Neural cell (in vitro differentiated cells): ENCODE data around the gene RNGTT. TPM values are rescaled to one million over a fixed set of nuclear protein-coding genes. Genes with fewer than 3 reads are reported as not detected.

Source experiments
- H2AFZ ChIP-seq: fragments of 200-600, 300-800 bp; sonication (generic), shearing (Covaris generic); 2 replicates; pipeline ENCODE4 v1.6.0; 2014; ENCODE audit warnings: low read depth, mild to moderate bottlenecking, antibody characterized with exemption, low read length, moderate library complexity
- H3F3A ChIP-seq: fragments of 200-600 bp; shearing (Covaris generic); 2 replicates; pipeline ENCODE4 v1.6.1; 2016; ENCODE audit warnings: mild to moderate bottlenecking, moderate library complexity, mixed read lengths, antibody characterized with exemption, low read length; ENCODE audit not compliant: insufficient read depth, poor library complexity, severe bottlenecking
- H3K27ac ChIP-seq: fragments of 200-600, 300-800 bp; sonication (generic), shearing (Covaris generic); 2 replicates; pipeline ENCODE4 v1.5.1; 2014; ENCODE audit warnings: mild to moderate bottlenecking, low read length, moderate library complexity
- H3K27me3 ChIP-seq: fragments of 300-800, 200-600 bp; sonication (generic), shearing (Covaris generic); 2 replicates; pipeline ENCODE4 v1.6.0; 2014; ENCODE audit warnings: mild to moderate bottlenecking, low read depth, low read length, moderate library complexity; ENCODE audit not compliant: insufficient read depth
- H3K36me3 ChIP-seq: fragments of 300-800, 200-600 bp; sonication (generic), shearing (Covaris generic); 2 replicates; pipeline ENCODE4 v1.5.1; 2014; ENCODE audit warnings: mild to moderate bottlenecking, antibody characterized with exemption, low read length, moderate library complexity; ENCODE audit not compliant: insufficient read depth
- H3K4me2 ChIP-seq: fragments of 300-800, 200-600 bp; sonication (generic), shearing (Covaris generic); 2 replicates; pipeline ENCODE4 v1.6.0; 2014; ENCODE audit warnings: mild to moderate bottlenecking, low read length
- H3K4me3 ChIP-seq: fragments of 300-800, 200-600 bp; sonication (generic), shearing (Covaris generic); 2 replicates; pipeline ENCODE4 v1.5.1; 2014; ENCODE audit warnings: mild to moderate bottlenecking, low read length, moderate library complexity
- H3K79me2 ChIP-seq: fragments of 200-600 bp; shearing (Covaris generic); replicated peaks from 2 replicates; pipeline ENCODE4 v1.6.0; 2014; ENCODE audit warnings: mild to moderate bottlenecking, low read length, moderate library complexity; ENCODE audit not compliant: insufficient read depth
- H3K9ac ChIP-seq: fragments of 300-800, 200-600 bp; sonication (generic), shearing (Covaris generic); 2 replicates; pipeline ENCODE4 v1.6.1; 2016; ENCODE audit warnings: mild to moderate bottlenecking, low read length, mixed read lengths
- H3K9me2 ChIP-seq: fragments of 200-600 bp; shearing (Covaris generic); 2 replicates; pipeline ENCODE4 v1.6.1; 2016; ENCODE audit warnings: mild to moderate bottlenecking, low read length, mixed read lengths; ENCODE audit not compliant: insufficient read depth
- H3K9me3 ChIP-seq: fragments of 200-600, 300-800 bp; sonication (generic), shearing (Covaris generic); 2 replicates; pipeline ENCODE4 v1.6.1; 2016; ENCODE audit warnings: mild to moderate bottlenecking, mixed run types, low read length, moderate library complexity, mixed read lengths
- H4K20me1 ChIP-seq: fragments of 200-600 bp; shearing (Covaris generic); 2 replicates; pipeline ENCODE4 v1.6.1; 2016; ENCODE audit warnings: mild to moderate bottlenecking, mixed run types; ENCODE audit not compliant: insufficient read depth
- CTCF ChIP-seq: fragments of 450-650 bp; IDR thresholded peaks from 2 replicates; pipeline ENCODE4 v1.5.1; 2014; ENCODE audit warnings: antibody characterized with exemption, mild to moderate bottlenecking, moderate library complexity; ENCODE audit not compliant: poor library complexity, severe bottlenecking
- EP300 ChIP-seq: fragments of 450-650 bp; conservative IDR thresholded peaks from 2 replicates; pipeline ENCODE4 v1.6.1; 2014; ENCODE audit warnings: antibody characterized with exemption, mild to moderate bottlenecking, moderate library complexity; ENCODE audit not compliant: poor library complexity, severe bottlenecking
- EZH2 ChIP-seq: fragments of 200-600, 300-800 bp; shearing (Covaris generic), sonication (generic); IDR thresholded peaks from 2 replicates; pipeline ENCODE4 v1.6.1; 2014; ENCODE audit warnings: antibody characterized with exemption, low read length, borderline replicate concordance, mild to moderate bottlenecking; ENCODE audit not compliant: insufficient read depth, poor library complexity, severe bottlenecking
- MXI1 ChIP-seq: fragments of 450-650 bp; conservative IDR thresholded peaks from 2 replicates; pipeline ENCODE4 v1.6.1; 2014; ENCODE audit warnings: antibody characterized with exemption, mild to moderate bottlenecking; ENCODE audit not compliant: poor library complexity, severe bottlenecking
- POLR2AphosphoS5 ChIP-seq: IDR thresholded peaks from 2 replicates; pipeline ENCODE4 v1.6.1; 2012
- RAD21 ChIP-seq: fragments of 450-650 bp; conservative IDR thresholded peaks from 2 replicates; pipeline ENCODE4 v1.6.1; 2014; ENCODE audit warnings: antibody characterized with exemption, mild to moderate bottlenecking, moderate library complexity
- REST ChIP-seq: IDR thresholded peaks from 2 replicates; pipeline ENCODE4 v1.6.1; 2012; ENCODE audit warnings: borderline replicate concordance
- SMC3 ChIP-seq: fragments of 450-650 bp; conservative IDR thresholded peaks from 2 replicates; pipeline ENCODE4 v1.6.1; 2014; ENCODE audit warnings: antibody characterized with exemption, mild to moderate bottlenecking, moderate library complexity; ENCODE audit not compliant: poor library complexity
- TAF1 ChIP-seq: IDR thresholded peaks from 2 replicates; pipeline ENCODE4 v1.6.1; 2012; ENCODE audit warnings: low read depth
- polyA plus RNA-seq: library from polyadenylated mRNA; depleted of rRNA; stranded (reverse); fragments of >200 nt; gene quantifications from 2 replicates; pipeline ENCODE4 v1.2.3, GENCODE V29; 2014

RNGTT gene
- polyA plus RNA-seq, 1 donor from 2014 or later, result 28.3 TPM

DNA sequence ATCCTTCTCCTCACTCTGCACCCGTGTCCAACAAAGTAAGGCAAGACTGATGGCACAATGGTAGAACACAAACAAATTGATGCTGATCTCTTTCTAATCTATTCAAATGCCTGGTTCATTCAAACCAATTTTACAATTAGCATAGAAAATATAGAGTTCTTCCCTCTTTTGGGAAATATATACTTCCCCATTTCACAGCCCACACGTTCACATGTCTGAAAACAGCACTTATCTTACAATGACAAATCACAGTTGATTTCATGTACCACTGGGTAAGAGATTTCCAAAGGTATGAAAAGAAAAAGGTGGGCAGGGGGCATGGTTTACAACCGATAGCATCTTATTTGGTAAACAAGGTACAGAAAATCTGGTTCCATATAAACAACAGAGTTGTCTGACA, 137.6 kb downstream of the RNGTT start:
- Histone ChIP-seq H3K4me2 (no peak overlapping the region), H3K27ac (no peak overlapping the region), H3K9ac (no peak overlapping the region), H3F3A (no peaks in the 10 kb centered on the region), H3K27me3 (no peaks in the 10 kb centered on the region), H3K36me3 (no peaks in the 10 kb centered on the region), H4K20me1 (no peaks in the 10 kb centered on the region), H3K4me3 (no peak overlapping the region), H2AFZ (no peak overlapping the region), H3K9me2 (no peaks in the 10 kb centered on the region), H3K9me3 (no peaks in the 10 kb centered on the region), H3K79me2 (no peaks in the 10 kb centered on the region)
- no peak for TF ChIP-seq SMC3
- no peak for TF ChIP-seq EZH2
- no peak for TF ChIP-seq MXI1
- TF ChIP-seq RAD21, result no peak
- no peak for TF ChIP-seq POLR2AphosphoS5
- no peak for TF ChIP-seq TAF1
- no peak for TF ChIP-seq REST
- TF ChIP-seq CTCF, result no peak
- TF ChIP-seq EP300, result no peak

DNA sequence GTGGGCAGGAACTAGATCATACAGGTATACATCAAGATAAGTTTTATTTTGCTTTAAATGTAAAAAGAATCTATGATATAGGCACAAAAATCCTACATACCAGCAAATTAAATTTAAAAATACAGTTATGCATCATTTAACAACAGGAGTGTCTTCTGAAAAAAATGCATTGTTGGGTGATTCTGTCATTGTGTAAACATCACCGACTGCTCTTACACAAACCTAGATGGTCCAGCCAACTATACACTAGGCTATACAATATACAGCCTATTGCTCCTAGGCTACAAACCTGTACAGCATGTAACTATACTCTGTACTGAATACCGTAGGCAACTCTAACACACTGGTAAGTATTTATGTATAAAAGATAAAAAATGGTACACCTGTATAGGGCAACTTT, 139.4 kb downstream of the RNGTT start:
- Histone ChIP-seq H3K27ac (no peak overlapping the region), H3F3A (no peaks in the 10 kb centered on the region), H4K20me1 (no peaks in the 10 kb centered on the region), H2AFZ (no peak overlapping the region), H3K9ac (no peak overlapping the region), H3K79me2 (no peaks in the 10 kb centered on the region), H3K4me3 (no peak overlapping the region), H3K27me3 (no peaks in the 10 kb centered on the region), H3K4me2 (no peak overlapping the region), H3K9me2 (no peaks in the 10 kb centered on the region), H3K9me3 (no peaks in the 10 kb centered on the region), H3K36me3 (no peaks in the 10 kb centered on the region)
- TF ChIP-seq POLR2AphosphoS5, result no peak
- TF ChIP-seq MXI1, result no peak
- no peak for TF ChIP-seq REST
- no peak for TF ChIP-seq RAD21
- no peak for TF ChIP-seq TAF1
- no peak for TF ChIP-seq EP300
- TF ChIP-seq CTCF, result no peak
- no peak for TF ChIP-seq EZH2
